GM23338 (cell line): ENCODE measurements around the gene MINDY1. TPM values are rescaled to one million over a fixed set of nuclear protein-coding genes. Genes with fewer than 3 reads are reported as not detected.

ENCODE experiments used
- ATAC-seq: fragments of 200-7000 bp; cut with Tn5 transposase; 3 replicates; pipeline ENCODE4 v1.9.1; 2020
- DNase-seq: peaks from one replicate; pipeline ENCODE4 v3.0.0-alpha.2; 2015; ENCODE audit warnings: low spot score
- H2AFZ ChIP-seq: fragments of 200-600 bp; sonication (generic); 2 replicates; pipeline ENCODE4 v1.8.0; 2016; ENCODE audit warnings: antibody characterized with exemption, mild to moderate bottlenecking, moderate library complexity
- H3F3A ChIP-seq: fragments of 200-600 bp; sonication (generic); replicated peaks from 2 replicates; pipeline ENCODE4 v1.8.0; 2017; ENCODE audit warnings: antibody characterized with exemption, mixed run types, low read depth
- H3K27ac ChIP-seq: fragments of 200-600 bp; sonication (generic); 2 replicates; pipeline ENCODE4 v1.6.1; 2016; ENCODE audit warnings: low read depth
- H3K27me3 ChIP-seq: fragments of 200-600 bp; sonication (generic); 2 replicates; pipeline ENCODE4 v1.8.0; 2016; ENCODE audit warnings: mild to moderate bottlenecking, mixed run types, moderate library complexity; ENCODE audit not compliant: insufficient read depth
- H3K36me3 ChIP-seq: fragments of 200-600 bp; sonication (generic); 2 replicates; pipeline ENCODE4 v1.8.0; 2016; ENCODE audit warnings: mild to moderate bottlenecking; ENCODE audit not compliant: insufficient read depth
- H3K4me1 ChIP-seq: fragments of 200-600 bp; sonication (generic); 2 replicates; pipeline ENCODE4 v1.8.0; 2016; ENCODE audit warnings: mild to moderate bottlenecking, moderate library complexity; ENCODE audit not compliant: insufficient read depth
- H3K4me2 ChIP-seq: fragments of 200-600 bp; sonication (generic); 2 replicates; pipeline ENCODE4 v1.7.1; 2017; ENCODE audit warnings: mixed run types
- H3K4me3 ChIP-seq: fragments of 200-600 bp; sonication (generic); 2 replicates; pipeline ENCODE4 v1.6.1; 2016; ENCODE audit warnings: mixed run types
- H3K79me2 ChIP-seq: fragments of 200-600 bp; sonication (generic); replicated peaks from 2 replicates; pipeline ENCODE4 v1.8.0; 2017; ENCODE audit warnings: mild to moderate bottlenecking; ENCODE audit not compliant: insufficient read depth
- H3K9me2 ChIP-seq: fragments of 200-600 bp; sonication (generic); 2 replicates; pipeline ENCODE4 v1.8.0; 2017; ENCODE audit not compliant: insufficient read depth
- H4K20me1 ChIP-seq: fragments of 200-600 bp; sonication (generic); replicated peaks from 2 replicates; pipeline ENCODE4 v1.8.0; 2017; ENCODE audit warnings: mild to moderate bottlenecking; ENCODE audit not compliant: insufficient read depth
- H3K27ac Mint-ChIP-seq: 2 replicates; pipeline ENCODE4 v1.8.0; 2020; ENCODE audit warnings: inconsistent platforms, mild to moderate bottlenecking, moderate library complexity, mixed read lengths
- H3K27me3 Mint-ChIP-seq: 3 replicates; pipeline ENCODE4 v1.8.0; 2022; ENCODE audit warnings: low read depth, mild to moderate bottlenecking, moderate library complexity, mixed read lengths, inconsistent platforms; ENCODE audit not compliant: insufficient read depth, poor library complexity
- H3K36me3 Mint-ChIP-seq: 3 replicates; pipeline ENCODE4 v1.8.0; 2021; ENCODE audit warnings: low read depth, mild to moderate bottlenecking, inconsistent platforms, moderate library complexity, mixed read lengths
- H3K4me1 Mint-ChIP-seq: 3 replicates; pipeline ENCODE4 v1.8.0; 2020; ENCODE audit warnings: mild to moderate bottlenecking, inconsistent platforms, mixed read lengths
- H3K4me3 Mint-ChIP-seq: 3 replicates; pipeline ENCODE4 v1.8.0; 2021; ENCODE audit warnings: moderate library complexity, mild to moderate bottlenecking, inconsistent platforms, mixed read lengths
- H3K9me3 Mint-ChIP-seq: 3 replicates; pipeline ENCODE4 v1.8.0; 2020; ENCODE audit warnings: moderate library complexity, mild to moderate bottlenecking, inconsistent platforms, mixed read lengths
- JUNB ChIP-seq: IDR thresholded peaks from one replicate; pipeline ENCODE4 v1.6.1; 2016; ENCODE audit warnings: antibody characterized with exemption; ENCODE audit not compliant: unreplicated experiment
- POLR2AphosphoS5 ChIP-seq: IDR thresholded peaks from 2 replicates; pipeline ENCODE4 v1.6.1; 2016; ENCODE audit warnings: antibody characterized with exemption, low read depth
- STAT1 ChIP-seq: IDR thresholded peaks from one replicate; pipeline ENCODE4 v1.6.1; 2016; ENCODE audit warnings: antibody characterized with exemption; ENCODE audit not compliant: unreplicated experiment
- polyA plus RNA-seq: library from polyadenylated mRNA; unstranded; fragments of >200 nt; fragmentation: Nextera tagmentation; extraction: Ambion mirVana; gene quantifications from 2 replicates; pipeline ENCODE4 v1.2.1, GENCODE V29; 2016
- total RNA-seq: library from RNA; depleted of rRNA; stranded (reverse); fragments of >200 nt; shearing (Covaris generic); gene quantifications from 2 replicates; pipeline ENCODE4 v1.2.3, GENCODE V29; 2014
- TF ChIP-seq, protein P1 (sequence below): fragments of 250-450 bp; sonication (Bioruptor Pico); IDR thresholded peaks from 2 replicates; pipeline ENCODE4 v1.5.0; 2020; ENCODE audit warnings: mild to moderate bottlenecking, moderate library complexity

Gene MINDY1
- total and polyA plus RNA-seq, 2 experiments from 2014 or later = 4.5 to 10.3 TPM

DNA sequence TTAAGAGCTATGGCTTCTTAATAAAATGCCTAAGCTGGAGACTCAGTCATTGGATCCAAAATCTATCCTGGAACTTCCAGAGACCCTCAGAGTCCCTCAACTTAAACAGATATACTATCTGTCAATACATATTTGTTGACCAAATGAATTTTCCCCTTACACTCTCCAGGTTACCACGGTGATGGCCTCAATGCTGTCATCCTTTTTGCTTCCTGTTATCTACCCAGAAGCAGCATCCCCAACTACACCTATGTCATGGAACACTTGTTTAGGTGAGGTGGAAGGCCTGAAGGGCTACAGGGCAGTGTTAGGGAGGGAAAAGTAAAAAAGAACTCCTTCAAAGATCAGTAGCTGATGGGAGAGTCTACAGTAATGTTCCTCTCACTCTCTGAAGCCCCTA, 36.5 kb upstream of the MINDY1 start:
- Histone ChIP-seq H3K4me3 (no peak overlapping the region), H3K36me3 (no peaks in the 10 kb centered on the region)

More for the DNA sequence above, 36.5 kb upstream of the MINDY1 start:
- H3K9me3 Mint-ChIP-seq = no peaks in the 10 kb centered on the region
- Histone ChIP-seq H3F3A (peaks cover 21% of the 10 kb centered on the region), H3K79me2 (no peaks in the 10 kb centered on the region), H3K27ac (no peak overlapping the region), H3K27me3 (no peaks in the 10 kb centered on the region), H3K4me2 (no peak overlapping the region), H3K9me2 (no peaks in the 10 kb centered on the region), H3K4me1 (peaks cover 15% of the 10 kb centered on the region), H4K20me1 (no peaks in the 10 kb centered on the region), H2AFZ (no peak overlapping the region)
- H3K27ac Mint-ChIP-seq = no peak overlapping the region
- TF ChIP-seq, protein P1, sequence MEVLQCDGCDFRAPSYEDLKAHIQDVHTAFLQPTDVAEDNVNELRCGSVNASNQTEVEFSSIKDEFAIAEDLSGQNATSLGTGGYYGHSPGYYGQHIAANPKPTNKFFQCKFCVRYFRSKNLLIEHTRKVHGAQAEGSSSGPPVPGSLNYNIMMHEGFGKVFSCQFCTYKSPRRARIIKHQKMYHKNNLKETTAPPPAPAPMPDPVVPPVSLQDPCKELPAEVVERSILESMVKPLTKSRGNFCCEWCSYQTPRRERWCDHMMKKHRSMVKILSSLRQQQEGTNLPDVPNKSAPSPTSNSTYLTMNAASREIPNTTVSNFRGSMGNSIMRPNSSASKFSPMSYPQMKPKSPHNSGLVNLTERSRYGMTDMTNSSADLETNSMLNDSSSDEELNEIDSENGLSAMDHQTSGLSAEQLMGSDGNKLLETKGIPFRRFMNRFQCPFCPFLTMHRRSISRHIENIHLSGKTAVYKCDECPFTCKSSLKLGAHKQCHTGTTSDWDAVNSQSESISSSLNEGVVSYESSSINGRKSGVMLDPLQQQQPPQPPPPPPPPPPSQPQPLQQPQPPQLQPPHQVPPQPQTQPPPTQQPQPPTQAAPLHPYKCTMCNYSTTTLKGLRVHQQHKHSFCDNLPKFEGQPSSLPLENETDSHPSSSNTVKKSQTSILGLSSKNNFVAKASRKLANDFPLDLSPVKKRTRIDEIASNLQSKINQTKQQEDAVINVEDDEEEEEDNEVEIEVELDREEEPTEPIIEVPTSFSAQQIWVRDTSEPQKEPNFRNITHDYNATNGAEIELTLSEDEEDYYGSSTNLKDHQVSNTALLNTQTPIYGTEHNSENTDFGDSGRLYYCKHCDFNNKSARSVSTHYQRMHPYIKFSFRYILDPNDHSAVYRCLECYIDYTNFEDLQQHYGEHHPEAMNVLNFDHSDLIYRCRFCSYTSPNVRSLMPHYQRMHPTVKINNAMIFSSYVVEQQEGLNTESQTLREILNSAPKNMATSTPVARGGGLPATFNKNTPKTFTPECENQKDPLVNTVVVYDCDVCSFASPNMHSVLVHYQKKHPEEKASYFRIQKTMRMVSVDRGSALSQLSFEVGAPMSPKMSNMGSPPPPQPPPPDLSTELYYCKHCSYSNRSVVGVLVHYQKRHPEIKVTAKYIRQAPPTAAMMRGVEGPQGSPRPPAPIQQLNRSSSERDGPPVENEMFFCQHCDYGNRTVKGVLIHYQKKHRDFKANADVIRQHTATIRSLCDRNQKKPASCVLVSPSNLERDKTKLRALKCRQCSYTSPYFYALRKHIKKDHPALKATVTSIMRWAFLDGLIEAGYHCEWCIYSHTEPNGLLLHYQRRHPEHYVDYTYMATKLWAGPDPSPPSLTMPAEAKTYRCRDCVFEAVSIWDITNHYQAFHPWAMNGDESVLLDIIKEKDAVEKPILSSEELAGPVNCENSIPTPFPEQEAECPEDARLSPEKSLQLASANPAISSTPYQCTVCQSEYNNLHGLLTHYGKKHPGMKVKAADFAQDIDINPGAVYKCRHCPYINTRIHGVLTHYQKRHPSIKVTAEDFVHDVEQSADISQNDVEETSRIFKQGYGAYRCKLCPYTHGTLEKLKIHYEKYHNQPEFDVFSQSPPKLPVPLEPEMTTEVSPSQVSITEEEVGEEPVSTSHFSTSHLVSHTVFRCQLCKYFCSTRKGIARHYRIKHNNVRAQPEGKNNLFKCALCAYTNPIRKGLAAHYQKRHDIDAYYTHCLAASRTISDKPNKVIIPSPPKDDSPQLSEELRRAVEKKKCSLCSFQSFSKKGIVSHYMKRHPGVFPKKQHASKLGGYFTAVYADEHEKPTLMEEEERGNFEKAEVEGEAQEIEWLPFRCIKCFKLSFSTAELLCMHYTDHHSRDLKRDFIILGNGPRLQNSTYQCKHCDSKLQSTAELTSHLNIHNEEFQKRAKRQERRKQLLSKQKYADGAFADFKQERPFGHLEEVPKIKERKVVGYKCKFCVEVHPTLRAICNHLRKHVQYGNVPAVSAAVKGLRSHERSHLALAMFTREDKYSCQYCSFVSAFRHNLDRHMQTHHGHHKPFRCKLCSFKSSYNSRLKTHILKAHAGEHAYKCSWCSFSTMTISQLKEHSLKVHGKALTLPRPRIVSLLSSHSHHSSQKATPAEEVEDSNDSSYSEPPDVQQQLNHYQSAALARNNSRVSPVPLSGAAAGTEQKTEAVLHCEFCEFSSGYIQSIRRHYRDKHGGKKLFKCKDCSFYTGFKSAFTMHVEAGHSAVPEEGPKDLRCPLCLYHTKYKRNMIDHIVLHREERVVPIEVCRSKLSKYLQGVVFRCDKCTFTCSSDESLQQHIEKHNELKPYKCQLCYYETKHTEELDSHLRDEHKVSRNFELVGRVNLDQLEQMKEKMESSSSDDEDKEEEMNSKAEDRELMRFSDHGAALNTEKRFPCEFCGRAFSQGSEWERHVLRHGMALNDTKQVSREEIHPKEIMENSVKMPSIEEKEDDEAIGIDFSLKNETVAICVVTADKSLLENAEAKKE = no peak
- TF ChIP-seq JUNB = no peak
- no peak for TF ChIP-seq POLR2AphosphoS5
- TF ChIP-seq STAT1 = no peak
- DNase-seq (no peak), ATAC-seq (no peak)
- no peak overlapping the region for H3K4me3 Mint-ChIP-seq
- no peaks in the 10 kb centered on the region; the same call in 2 of the 3 replicates for H3K36me3 Mint-ChIP-seq
- H3K4me1 Mint-ChIP-seq = peaks cover 18% of the 10 kb centered on the region
- H3K27me3 Mint-ChIP-seq = peaks cover 6% of the 10 kb centered on the region
